Measurements from ENCODE around the gene SNRNP40.

GRCh38 chr1:31300193-31300592, 3.6 kb upstream of the SNRNP40 start:
- TF ChIP-seq CTCF (IDR thresholded peaks at IDR 0.05; ENCODE audit: extremely low read depth in 1 of 2, insufficient read depth in 1 of 2, low read depth in 1 of 2, low read length in 2 of 2) (no peak), POLR2AphosphoS5 (IDR thresholded peaks at IDR 0.05; ENCODE audit: insufficient read depth, low read depth, low read length) (no peak), MAX (IDR thresholded peaks at IDR 0.05; ENCODE audit: insufficient read depth, insufficient read length) (no peak)
